IMR-90 (cell line): ENCODE results near the gene CFAP299.

Experiments used
- CTCF ChIP-seq: conservative IDR thresholded peaks from 2 replicates; pipeline ENCODE4 v1.5.1; 2012; ENCODE audit warnings: mild to moderate bottlenecking, low read depth, low read length, improper control_type of control experiment
- POLR2A ChIP-seq: IDR thresholded peaks from 2 replicates; pipeline ENCODE4 v1.6.1; 2012; ENCODE audit warnings: mild to moderate bottlenecking, low read depth, low read length
- USF2 ChIP-seq: fragments of 150-350 bp; IDR thresholded peaks from 2 replicates; pipeline ENCODE4 v1.6.1; 2017; ENCODE audit warnings: mild to moderate bottlenecking, antibody characterized with exemption, low read length, low read depth

- no peak for TF ChIP-seq POLR2A
- TF ChIP-seq CTCF, result no peak
- no peak; the same call in 1 of the 2 replicates for TF ChIP-seq USF2
These were observed 71.7 kb downstream of the CFAP299 start for GRCh38 chr4:80407246-80407645.
